ENCODE results near the gene XRCC4.
"Not testable (repeated sequence)": the region's sequence is repeated elsewhere in the genome, so short reads cannot be mapped to it uniquely, and the experiment has no call there.

XRCC4 gene

GRCh38 chr5:83184534-83184933, 107.2 kb downstream of the XRCC4 start:
- no peak for DNase-seq

- no peak for DNase-seq
Measured at GRCh38 chr5:83192947-83193346, 115.6 kb downstream of the XRCC4 start.

- no peak for DNase-seq
Measured at GRCh38 chr5:83197326-83197967, 120.1 kb downstream of the XRCC4 start.

GRCh38 chr5:83199126-83199525, 121.8 kb downstream of the XRCC4 start:
- no peak for DNase-seq

GRCh38 chr5:83204651-83205050, 127.3 kb downstream of the XRCC4 start:
- DNase-seq = no peak

GRCh38 chr5:83209963-83210362, 132.6 kb downstream of the XRCC4 start:
- DNase-seq = no peak

- no peak for DNase-seq
Measured at GRCh38 chr5:83219077-83219476, 141.7 kb downstream of the XRCC4 start.

- DNase-seq = no peak
Measured at GRCh38 chr5:83219495-83219894, 142.1 kb downstream of the XRCC4 start.

- no peak for DNase-seq
Measured at GRCh38 chr5:83220331-83220730, 143.0 kb downstream of the XRCC4 start.

GRCh38 chr5:83222906-83223305, 145.6 kb downstream of the XRCC4 start:
- no peak for DNase-seq

- DNase-seq = no peak
Measured at GRCh38 chr5:83227611-83228010, 150.3 kb downstream of the XRCC4 start.

GRCh38 chr5:83230511-83230910, 153.2 kb downstream of the XRCC4 start:
- DNase-seq = no peak

GRCh38 chr5:83244516-83244915, 167.2 kb downstream of the XRCC4 start:
- DNase-seq = no peak

- DNase-seq = no peak
Measured at GRCh38 chr5:83245037-83245436, 167.7 kb downstream of the XRCC4 start.

- DNase-seq = no peak
Measured at GRCh38 chr5:83246071-83246470, 168.7 kb downstream of the XRCC4 start.

- no peak for DNase-seq
Measured at GRCh38 chr5:83249156-83249555, 171.8 kb downstream of the XRCC4 start.

GRCh38 chr5:83251849-83252248, 174.5 kb downstream of the XRCC4 start:
- no peak for DNase-seq

GRCh38 chr5:83253720-83254119, 176.4 kb downstream of the XRCC4 start:
- DNase-seq = no peak

GRCh38 chr5:83255268-83255667, 177.9 kb downstream of the XRCC4 start:
- no peak for DNase-seq

- DNase-seq = peak in 2 of 4 experiments; percentile 42 to 50
Measured at GRCh38 chr5:83256091-83256780, 178.9 kb downstream of the XRCC4 start.

- DNase-seq = not testable (repeated sequence)
Measured at GRCh38 chr5:83257684-83258083, 180.3 kb downstream of the XRCC4 start.

- no peak for DNase-seq
Measured at GRCh38 chr5:83265318-83265717, 188.0 kb downstream of the XRCC4 start.

- DNase-seq = no peak
Measured at GRCh38 chr5:83270311-83270710, 193.0 kb downstream of the XRCC4 start.

- no peak for DNase-seq
Measured at GRCh38 chr5:83277154-83277553, 199.8 kb downstream of the XRCC4 start.

GRCh38 chr5:83277953-83278352, 200.6 kb downstream of the XRCC4 start:
- no peak for DNase-seq
